AG20443 (cell line): Measurements from ENCODE around the gene PCNX2.
A peak's percentile ranks its signal among the peaks of the same experiment; 100 is the strongest.
"Not testable (repeated sequence)": the region's sequence is repeated elsewhere in the genome, so short reads cannot be mapped to it uniquely, and the experiment has no call there.

Experiments used
- DNase-seq: peaks from one replicate; pipeline ENCODE4 v3.0.0; 2012; ENCODE audit warnings: low spot score, mixed read lengths

PCNX2 gene

GRCh38 chr1:233157245-233157644 lies 138.3 kb downstream of the PCNX2 start:
- DNase-seq, result no peak

- no peak for DNase-seq
These were observed 143.7 kb downstream of the PCNX2 start for GRCh38 chr1:233151861-233152260.

DNA sequence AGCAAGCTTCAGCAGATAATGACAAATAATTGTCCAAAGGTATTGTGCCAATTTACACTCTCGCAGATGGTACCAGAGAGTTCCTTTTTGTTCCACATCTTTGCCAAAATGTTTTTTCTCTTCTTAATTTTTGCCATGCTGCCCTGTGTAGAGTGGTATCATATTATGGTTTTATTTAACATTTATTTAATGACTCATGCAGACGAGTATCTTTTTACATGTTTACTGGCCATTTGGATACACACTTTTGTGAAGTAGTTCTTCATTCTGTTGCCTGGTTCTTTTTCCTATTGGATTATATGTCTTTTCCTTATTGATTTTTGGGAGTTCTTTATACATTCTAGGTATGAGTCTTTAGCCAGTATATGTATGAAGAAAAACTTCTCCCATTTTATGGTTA lies 151.1 kb downstream of the PCNX2 start:
- DNase-seq, result no peak

DNA sequence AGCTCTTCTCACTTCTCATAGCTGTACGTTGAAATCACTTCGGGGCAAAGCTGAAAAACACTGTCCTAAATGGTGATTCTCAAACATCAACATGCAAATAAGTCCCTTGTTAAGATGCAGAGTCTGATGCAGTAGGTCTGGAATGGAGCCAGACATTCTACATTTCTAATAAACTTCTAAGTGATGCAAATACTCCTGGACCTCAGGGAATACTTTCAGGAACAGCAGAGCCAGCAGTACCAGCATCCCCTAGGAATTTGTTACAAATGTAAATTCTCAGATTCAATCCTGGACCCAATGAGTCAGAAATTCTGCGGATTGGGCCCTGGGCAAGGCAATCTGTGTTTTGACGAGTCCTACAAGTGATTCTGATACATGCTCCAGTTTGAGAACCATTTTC lies 152.3 kb downstream of the PCNX2 start:
- no peak for DNase-seq

DNA sequence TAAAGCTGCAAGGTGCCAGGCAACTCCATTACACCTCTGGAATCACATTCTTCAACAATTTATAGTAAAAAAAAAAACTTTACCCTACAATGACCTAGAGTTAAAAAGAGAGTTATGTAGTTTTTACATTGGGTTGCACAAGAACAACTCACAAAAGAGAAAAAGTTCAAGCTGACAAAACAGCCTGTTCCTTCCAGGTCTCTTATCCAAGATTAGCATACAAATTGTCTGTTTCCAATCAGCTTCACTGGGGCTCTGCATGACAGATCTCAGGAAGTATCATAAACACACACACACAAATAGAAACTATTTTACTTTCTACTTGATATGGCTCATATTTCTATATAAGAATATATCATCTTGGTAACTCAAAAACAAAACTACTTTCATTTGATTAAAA lies 154.6 kb downstream of the PCNX2 start:
- no peak for DNase-seq

- no peak for DNase-seq
These were observed 155.0 kb downstream of the PCNX2 start for GRCh38 chr1:233140499-233140898.

DNA sequence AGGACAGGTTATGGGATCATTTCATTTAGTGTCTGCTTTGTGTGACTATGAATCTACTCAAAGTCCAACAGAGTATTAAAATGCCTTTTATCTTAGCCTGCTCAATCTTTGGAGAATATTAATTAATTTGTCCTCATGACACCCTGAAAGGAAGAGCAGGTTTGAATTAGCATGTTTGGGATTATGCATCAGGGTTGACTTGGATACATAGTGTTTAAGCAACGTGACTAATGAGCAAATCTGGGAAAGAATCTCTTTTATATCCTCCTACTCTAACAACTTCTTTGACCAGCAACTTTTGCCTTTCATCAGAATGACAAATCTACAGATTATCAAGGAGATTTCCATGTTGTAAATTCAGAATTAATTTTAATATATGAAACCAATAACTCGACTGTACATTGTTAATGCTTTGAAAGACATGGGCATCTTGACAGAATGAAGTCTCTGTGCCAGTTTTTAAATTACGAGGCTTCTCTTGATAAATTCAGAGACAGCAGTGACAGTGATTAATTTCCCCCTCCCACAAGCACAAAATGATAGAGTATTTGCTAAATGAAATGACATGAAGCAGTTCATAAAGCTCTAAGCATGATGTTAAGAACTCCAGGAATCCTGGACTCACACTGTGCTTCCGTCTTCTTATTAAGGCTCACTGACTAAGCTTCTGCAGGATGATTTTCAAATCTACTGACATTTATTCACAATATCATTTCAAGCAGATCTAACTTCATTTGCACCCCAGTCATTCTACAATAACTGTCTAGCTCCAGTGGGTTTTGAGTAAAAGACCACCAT lies 156.5 kb downstream of the PCNX2 start:
- DNase-seq, result no peak

DNA sequence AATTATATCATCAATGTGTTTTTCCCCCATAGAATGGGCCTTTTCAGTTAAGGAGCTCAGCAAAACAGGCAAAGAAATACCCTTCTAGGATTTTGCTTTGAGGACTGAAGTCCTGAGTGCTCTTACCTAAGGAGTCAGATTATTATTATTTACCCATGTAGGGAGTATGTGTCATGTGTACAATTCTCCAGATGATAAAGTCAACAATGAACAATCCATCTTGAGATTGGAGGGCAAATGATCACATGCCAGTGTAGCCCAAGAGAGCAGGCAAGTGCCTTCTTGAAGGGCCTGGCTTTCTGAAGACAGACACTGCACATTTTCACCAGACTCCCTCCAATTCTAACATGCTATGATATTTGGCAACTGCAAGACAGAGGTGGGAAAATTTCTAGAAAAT lies 159.7 kb downstream of the PCNX2 start:
- DNase-seq, result no peak

GRCh38 chr1:233132445-233132844 lies 163.1 kb downstream of the PCNX2 start:
- no peak for DNase-seq

GRCh38 chr1:233129031-233129430 lies 166.5 kb downstream of the PCNX2 start:
- DNase-seq, result not testable (repeated sequence)

- no peak for DNase-seq
These were observed 168.4 kb downstream of the PCNX2 start for GRCh38 chr1:233127157-233127556.

- no peak for DNase-seq
These were observed 172.7 kb downstream of the PCNX2 start for GRCh38 chr1:233122779-233123178.

GRCh38 chr1:233121947-233122559 lies 173.5 kb downstream of the PCNX2 start:
- no peak for DNase-seq

DNA sequence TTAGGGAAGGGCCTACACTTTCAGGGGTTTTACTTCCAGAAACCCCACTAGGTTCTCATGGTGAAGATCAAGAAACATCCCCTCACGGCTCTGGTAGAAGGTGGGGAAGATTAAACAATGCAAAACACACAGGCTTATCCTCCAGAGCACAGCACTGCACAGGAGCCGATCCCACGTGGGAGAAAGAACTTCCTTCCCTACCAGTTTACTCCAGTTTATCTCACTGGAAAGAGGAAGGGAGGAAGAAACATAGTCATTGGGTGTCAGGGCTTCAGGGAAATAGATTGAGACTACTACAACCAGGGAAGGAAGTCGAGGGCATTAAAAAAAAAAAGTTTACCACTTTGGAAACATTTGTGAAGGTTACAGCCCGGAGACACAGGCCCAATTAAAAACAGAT lies 180.7 kb downstream of the PCNX2 start:
- DNase-seq, result no peak

DNA sequence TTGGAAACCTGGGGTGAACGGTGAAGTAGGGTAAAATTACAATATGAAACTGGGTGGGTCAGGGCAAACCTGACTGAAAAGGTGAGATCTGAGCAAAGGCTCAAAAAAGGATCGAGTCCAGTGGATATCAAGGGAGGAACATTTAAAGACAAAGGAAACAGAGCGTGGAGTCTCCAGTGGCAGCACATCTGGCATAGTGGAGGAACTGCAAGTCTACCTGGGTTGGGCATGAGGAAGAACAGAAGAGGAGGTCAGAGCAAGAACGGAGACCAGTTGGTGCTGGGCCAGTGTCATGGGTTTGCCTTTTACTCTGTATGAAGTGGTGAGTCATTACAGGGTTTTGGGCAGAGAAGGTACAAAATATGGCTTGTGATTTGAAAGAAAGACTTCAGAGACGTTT lies 181.4 kb downstream of the PCNX2 start:
- no peak for DNase-seq

DNA sequence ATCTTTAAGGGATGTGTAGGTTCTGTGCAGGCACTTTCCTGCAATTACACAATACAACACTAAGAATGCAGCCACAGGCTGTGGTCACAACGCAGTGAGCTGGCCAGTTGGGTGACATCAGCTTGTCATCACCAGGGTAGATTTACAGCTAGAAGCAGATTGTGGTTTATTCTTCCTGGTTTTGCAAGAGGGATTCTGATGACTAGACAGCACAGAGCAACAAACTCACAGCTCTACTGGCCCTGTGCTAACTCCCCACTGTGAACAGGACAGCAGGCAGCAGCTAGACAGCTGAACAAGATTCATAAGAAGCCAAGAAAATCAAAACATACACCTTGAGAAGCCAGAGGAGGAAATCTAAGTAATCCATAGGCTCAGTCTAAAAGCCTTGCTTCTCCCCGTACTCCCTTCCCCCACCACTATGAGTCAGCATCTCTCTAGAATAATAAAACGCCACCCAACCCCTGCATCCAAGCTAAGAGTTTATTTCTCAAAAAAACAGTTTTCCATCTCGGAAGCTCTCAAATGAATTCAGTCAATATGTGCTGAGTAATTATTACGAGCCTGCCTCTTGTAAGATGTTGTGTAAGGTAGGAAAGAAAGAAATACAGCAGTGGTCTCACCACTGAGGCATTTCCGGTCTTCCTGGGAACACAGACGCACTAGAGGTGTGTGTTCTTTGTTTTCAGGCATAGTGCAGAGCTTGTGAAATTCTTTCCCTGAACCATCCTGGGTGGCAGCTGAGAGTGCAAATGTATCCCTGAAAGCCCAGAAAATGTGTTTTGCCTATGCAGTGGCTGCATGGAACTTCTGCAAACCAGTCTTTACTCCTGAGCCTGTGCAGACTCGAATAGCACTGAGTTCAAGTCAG lies 182.3 kb downstream of the PCNX2 start:
- DNase-seq, result peak; percentile 88

DNA sequence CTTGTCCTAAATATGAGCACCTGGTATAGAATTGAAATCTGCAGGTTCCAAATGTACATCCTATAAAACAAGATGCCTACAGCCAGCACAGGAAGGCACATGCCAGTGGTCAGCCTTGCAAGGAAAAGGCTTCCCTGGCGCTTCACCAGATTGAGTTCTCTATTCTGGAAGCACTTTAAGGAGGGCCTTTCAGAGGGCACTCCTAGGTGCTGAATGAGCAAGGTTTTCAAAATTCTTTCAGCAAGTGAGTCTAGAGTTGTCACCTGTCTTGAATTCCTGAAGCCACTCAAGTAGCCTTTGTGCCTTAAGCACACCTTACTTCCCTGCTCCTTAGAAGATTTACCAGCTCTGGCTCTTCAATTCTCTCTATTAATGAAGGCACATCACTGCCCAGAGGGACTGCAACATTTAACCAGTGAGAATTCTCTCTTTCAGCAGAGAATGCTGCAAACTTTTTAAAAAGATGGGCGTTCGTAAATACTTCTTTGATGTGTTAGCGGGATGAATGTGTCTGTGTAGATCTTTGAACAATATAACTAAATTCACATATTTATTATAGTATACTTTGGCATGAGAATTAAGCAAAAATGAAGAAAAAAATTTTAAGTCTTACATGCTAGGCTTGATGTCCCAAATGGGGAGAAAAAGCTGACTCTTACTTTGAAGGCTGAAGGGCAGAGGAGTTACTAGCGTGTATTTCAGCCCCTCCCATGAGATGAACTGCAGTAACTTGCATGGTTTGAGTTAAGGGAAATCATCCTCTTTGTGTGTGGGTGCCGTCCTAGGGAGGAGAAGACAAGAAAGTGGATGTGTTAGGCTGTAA lies 183.1 kb downstream of the PCNX2 start:
- no peak for DNase-seq

GRCh38 chr1:233111731-233112130 lies 183.8 kb downstream of the PCNX2 start:
- DNase-seq, result no peak

GRCh38 chr1:233109096-233109495 lies 186.4 kb downstream of the PCNX2 start:
- DNase-seq, result no peak

DNA sequence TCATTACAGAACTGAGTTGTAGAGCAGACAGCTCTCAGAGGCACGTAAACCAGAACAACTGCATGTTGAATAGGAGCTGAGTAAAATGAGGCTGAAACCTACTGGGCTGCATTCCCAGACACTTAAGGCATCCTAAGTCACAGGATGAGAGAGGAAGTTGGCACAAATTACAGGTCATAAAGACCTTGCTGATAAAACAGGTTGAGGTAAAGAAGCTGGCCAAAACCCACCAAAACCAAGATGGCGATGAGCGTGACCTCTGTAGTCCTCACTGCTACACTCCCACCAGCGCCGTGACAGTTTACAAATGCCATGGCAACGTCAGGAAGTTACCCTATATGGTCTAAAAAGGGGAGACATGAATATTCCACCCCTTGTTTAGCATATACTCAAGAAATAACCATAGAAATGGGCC lies 187.8 kb downstream of the PCNX2 start:
- not testable (repeated sequence) for DNase-seq

DNA sequence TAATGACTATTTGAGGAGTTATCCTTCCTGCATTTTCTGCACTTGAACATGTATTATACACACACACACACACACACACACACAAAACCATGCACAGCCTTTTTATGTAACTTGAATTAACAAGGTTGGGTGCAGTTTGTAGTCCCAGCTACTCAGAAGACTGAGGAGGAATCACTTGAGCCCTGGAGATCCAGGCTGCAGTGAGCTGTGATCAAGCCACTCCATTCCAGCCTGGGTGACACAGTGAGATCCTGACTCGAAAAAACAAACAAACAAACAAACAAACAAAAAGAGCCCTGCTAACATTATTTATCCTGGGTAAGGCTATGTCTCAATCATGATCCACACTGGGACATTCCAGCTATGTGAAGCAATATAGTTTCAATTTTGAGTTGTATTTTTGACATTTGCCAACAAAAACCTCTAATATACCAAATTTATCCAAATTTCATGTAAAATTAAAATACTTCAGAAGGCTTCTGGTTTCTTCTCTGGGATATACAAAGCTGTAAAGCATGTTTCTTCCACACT lies 188.3 kb downstream of the PCNX2 start:
- DNase-seq, result no peak

DNA sequence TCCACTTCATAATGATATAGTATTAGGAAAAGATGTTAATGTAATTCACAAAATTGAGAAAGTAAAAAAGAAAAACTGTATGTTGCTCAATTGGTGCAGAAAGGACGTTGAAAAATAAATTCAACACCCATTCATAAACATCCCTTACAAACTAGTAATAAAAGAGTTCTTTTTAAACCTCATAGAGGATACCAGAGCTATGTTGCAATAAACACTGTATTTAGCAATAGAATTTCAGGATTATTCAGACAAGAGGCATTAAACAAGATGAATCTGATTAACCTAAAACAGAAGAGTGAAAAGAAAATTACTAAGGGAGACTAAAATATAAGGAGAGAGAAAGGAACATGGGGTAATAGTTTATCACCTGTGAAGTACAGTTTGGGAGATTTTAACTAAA lies 190.3 kb downstream of the PCNX2 start:
- DNase-seq, result peak; percentile 20
